Activated CD4-positive, alpha-beta T cell treated with anti-CD3 and anti-CD28 coated beads, Interleukin-2, amount 50 U/mL, for 4 hours (primary cell): ENCODE data around the gene C1orf198.
"Not testable (repeated sequence)": the region's sequence is repeated elsewhere in the genome, so short reads cannot be mapped to it uniquely, and the experiment has no call there.

Experiments used
- DNase-seq, 2 experiments: peaks; one replicate each; pipeline ENCODE4 v3.0.0-alpha.2; 2020

The C1orf198 gene

DNA sequence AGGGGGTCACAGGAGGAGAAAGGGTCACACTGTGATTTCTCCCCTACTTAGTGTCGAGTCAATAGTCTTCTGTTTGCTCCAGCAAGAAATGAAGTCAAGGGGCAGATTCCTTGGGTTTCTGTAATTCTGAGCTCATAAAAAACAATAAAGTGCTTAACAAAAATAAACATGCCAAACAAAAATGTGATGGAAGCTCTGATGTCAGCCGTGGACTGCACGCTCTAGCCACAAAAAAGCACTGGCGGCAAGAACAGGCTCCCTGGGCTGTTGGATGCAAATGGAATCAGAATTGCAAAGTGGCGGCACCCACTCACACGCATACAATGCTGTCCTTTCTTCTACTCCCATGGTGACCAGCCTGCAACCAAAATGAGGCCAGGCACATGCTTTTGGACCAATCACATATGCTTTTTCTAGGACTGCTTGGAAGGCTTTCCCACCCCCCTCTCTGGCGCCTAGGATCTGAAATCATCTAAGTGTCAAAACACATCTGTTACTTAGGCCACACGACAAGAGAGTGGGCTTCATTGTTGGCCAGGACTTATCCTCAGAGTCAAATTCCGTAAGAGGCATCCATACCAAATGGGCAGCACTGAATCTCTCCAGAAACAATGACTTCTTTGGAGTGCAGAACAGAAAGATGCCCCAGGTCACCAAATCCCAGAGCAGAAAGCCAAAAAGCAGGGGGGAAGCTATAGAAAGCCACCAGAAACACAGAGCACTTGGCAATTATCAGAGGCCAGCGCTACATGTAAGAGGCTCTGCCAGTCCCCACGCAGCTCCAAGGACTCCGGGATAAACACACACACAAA, 9.2 kb downstream of the C1orf198 start:
- no peak for DNase-seq

DNA sequence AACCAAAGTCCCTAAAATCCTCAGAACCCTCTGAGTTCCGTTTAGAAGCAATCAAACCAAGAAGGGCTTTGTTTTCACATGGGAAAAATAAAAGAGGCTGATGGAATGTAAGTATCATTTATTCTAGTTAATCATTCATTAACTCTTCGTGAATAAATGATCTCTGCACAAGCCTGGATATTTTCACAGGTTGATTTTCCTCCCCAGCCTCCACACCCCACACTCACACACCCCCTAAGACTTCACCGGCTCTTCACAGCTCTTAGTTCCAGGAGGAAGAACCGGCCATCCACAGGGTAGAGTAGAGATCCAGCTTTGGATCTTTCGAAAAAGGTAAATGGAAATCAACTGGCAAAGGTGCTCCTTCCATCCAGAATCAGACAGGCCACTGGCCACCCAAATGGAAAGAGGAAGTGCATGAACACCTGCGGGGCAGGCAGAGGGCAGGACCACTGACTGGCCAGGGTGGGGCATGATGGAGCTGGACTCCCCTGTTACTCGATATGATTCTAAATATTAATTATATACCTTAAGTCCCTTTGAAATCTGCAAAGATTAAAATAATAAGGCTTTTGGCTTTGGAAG, 10.0 kb downstream of the C1orf198 start:
- no peak for DNase-seq

DNA sequence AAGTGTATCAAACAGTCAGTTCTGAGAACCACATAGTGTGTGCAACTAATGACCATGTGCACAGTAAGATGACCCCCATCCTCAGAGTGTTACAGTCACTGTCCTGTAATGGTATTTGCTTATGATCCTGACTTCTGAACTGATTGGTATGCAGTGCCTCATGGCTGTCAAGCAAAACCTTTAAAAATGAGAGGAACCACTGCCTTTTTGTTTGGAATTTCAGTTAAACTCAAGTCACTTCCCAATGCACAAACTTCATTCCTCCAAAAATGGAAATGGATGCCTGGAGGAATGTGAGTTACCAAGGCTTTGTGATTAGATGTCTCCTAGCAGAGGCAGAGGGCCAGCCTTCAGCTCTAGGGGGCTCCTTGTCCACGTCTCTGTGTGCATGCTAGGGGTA, 10.5 kb downstream of the C1orf198 start:
- DNase-seq, result no peak

DNA sequence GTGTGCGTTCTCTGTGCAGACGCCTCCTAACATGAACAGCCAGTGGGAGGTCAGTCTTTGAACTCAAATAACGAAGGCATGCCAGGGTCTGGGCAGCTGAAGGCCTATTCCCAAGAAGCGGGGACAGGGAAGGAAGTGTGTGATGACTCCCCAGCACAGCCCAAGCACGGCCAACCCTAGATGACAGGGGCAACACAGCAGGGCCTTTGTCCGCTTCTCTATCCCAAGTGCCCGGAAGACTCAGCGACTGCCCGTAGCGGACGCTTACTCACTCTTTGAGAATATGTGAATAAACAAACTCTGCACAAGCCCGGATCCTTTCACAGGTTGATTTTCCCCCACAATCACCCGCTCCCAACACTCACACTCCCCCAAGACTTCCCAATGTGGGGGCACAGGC, 11.2 kb downstream of the C1orf198 start:
- no peak for DNase-seq

DNA sequence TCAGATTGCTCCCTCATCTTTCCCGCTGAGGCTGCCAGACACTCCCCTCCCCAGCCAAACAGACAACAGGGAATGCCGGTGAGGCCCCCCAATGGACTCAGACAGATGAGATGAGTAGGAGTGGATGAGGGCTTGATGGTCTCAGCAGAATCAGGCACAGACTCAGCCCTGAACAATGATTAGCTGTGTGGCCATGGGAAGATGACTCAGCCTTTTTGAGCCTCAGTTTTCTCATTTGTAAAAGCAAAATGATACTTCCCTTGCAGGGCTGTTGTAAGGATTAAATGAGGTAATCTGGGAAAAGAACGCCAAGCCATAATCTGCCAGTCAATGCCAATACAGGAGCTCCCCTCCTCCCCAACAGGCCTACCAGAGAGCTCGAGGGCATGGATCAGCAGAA, 12.4 kb downstream of the C1orf198 start:
- no peak for DNase-seq

DNA sequence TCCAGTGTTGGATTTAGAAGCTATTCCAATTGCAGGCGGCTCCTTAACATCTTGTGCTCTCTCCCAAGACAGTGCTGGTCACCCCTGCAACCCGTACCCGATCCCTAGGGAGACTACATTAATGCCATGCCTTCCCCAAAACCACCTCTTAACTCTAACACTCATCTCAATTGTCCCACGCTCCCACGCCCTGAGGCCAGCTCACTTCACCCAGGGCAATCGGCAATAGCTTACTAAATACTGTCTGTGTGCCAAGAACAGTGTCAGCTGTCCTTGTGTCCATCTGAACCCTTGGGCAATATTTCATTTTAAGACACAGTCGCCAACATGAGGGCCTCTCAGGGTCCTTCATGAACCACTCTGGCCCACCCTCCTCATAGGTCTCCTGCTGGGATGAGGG, 13.9 kb downstream of the C1orf198 start:
- DNase-seq, result no peak

DNA sequence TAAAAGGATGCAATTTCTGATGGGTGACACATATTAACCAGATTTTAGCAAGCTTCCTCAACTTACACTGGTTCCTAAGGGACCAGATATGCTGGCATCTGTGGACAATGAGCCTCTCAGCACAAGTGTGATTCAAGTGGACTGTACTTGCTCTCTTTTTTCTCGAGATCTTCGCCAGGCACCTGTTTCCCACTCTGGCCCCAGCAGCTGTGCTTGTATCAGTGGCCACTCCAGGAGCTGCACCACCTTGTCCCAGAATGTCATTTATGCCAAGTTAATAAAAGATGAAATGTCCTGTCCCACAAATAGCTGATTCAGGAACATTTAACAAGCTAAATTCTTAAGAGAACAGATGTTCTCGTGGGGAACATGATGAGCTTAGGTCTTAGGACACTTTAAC, 14.6 kb downstream of the C1orf198 start:
- DNase-seq, result no peak

DNA sequence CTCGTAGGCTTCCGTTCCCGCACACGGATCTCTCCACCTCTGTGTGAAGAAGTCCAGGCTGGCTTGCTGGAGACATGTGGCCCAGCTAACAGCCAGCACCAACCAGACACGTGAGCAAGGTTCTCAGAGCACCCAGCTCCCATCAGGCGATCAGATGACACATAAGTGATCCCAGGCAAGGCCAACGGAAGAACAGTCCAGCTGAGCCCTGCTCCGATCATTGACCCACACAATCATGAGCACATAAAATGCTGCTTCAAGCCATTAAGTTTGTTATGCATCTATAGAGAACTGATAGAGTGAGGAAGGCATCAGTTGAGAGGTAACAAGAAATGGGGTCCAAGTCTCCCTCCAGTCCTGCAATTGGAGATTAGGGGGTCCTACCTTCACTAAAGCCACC, 15.4 kb downstream of the C1orf198 start:
- no peak for DNase-seq

DNA sequence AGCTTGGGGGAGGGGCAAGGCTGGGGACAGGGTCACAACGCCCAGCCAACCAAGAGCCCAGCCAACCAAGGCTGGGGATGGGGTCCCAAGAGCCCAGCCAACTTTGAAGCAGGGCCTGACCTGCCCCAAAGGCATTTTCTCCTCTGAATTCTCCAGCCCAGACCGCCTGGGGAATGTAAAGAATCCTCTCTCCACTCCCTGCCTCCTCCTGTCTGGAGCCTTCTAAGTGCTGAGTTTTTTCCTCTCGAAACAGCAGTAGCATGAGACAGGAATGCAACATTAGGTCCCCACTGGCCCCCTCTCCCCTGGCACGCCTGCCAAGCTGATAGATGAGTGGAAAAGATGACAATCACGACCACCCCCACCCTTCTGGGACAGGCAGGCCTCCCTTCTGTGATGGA, 17.0 kb downstream of the C1orf198 start:
- DNase-seq, result no peak

DNA sequence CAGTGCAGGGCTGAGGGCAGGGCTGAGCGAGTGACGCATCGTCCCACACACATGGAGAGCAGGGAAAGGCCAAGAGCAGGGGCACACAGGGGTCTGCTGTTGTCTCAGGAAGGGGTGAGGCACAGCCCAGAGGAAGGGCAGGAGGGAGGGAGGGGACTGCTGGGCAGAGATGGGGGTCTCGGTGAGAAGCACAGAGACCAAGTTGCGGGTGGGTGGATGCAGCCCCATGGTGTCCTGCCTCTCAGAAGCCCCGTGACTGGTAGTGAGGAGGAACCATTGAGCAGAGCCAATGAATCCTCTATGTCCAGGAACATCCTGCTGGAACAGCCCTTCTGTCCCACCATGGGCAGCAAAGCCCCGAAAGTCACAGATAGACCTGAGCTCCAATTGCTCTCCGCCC, 17.8 kb downstream of the C1orf198 start:
- DNase-seq, result no peak

DNA sequence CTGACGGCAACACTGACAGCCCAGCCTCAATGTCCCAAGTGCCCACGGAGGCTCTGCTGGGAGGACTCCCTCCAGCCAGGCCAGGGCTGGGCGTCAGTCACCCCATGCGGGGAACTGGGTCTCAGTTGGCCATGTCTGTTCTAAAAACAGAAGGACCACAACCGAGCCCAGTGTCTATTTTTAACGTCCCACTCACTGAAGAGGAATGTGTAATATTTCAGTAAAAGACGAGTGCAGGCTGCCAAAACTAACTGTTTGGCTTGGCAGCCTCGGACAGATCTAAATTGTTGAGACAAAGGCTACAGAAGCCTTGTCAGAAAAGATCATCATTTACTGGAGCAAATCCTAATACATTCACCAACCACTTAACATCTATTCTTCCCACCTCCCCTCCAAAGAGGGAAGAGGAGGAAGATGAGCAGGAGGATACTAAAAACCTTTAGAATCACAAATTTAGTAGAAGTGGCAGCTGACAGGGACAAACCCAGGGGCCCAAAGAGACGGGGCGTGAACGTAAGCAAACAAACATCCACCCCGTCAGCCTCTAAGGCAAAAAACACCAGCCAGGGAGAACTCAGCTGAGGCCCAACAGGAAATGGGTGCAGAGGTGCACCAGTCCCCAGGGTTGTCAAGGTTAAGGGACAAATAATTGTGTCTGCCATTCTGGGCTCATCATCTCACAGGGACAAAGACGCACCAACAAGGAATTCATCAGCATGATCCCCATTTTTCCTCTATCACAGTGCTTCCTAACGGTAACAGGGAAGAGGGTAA, 18.7 kb downstream of the C1orf198 start:
- no peak for DNase-seq

DNA sequence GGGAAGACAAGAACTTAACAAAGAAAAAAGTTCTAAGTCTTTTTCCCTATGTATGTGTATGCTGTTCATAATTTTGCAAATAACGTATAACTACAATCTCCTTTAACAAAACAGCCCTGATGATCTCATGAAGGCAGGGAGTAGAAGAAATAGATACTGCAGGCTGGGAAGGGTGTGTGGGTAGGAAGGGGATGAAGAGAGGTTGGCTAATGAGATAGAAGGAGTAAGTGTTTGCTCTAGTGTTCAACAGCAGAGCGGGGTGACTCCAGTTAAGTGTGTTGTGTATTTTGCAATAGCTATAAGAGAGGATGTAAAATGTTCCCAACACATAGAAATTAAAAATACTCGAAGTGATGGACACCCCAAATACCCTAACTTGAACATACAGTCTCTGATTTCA, 20.1 kb downstream of the C1orf198 start:
- DNase-seq, result no peak

DNA sequence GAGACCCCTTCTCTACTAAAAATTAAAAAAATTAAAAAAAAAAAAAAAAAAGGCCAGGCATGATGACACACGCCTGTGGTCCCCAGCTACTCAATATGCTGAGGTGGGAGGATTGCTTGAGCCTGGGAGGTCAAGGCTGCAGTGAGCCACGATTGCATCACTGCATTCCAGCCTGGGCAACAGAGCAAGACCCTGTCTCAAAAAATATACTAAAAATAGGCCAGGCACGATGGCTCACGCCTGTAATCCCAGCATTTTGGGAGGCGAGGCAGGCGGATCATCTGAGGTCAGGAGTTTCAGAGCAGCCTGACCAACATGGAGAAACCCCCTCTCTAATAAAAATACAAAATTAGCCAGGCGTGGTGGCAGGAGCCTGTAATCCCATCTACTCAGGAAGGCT, 23.1 kb downstream of the C1orf198 start:
- DNase-seq, result not testable (repeated sequence)

DNA sequence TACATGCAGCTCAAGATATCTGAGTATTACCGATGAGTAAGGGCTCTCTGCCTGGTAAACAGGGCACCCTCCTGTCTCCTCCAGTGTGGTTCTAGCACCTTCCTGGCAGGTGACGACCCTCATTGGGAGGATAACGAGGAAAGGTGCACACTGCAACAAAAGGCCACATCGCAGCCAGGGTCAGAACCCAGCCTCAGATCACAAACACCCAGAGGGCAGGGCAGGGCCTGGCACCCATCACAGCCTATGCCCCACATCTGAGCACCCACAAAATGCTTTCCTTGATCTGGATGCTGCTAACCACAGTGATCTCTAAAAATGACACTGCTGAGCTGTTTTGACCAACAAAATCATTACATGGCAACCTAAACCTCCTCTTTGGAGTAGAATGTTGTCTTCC, 23.8 kb downstream of the C1orf198 start:
- no peak for DNase-seq

DNA sequence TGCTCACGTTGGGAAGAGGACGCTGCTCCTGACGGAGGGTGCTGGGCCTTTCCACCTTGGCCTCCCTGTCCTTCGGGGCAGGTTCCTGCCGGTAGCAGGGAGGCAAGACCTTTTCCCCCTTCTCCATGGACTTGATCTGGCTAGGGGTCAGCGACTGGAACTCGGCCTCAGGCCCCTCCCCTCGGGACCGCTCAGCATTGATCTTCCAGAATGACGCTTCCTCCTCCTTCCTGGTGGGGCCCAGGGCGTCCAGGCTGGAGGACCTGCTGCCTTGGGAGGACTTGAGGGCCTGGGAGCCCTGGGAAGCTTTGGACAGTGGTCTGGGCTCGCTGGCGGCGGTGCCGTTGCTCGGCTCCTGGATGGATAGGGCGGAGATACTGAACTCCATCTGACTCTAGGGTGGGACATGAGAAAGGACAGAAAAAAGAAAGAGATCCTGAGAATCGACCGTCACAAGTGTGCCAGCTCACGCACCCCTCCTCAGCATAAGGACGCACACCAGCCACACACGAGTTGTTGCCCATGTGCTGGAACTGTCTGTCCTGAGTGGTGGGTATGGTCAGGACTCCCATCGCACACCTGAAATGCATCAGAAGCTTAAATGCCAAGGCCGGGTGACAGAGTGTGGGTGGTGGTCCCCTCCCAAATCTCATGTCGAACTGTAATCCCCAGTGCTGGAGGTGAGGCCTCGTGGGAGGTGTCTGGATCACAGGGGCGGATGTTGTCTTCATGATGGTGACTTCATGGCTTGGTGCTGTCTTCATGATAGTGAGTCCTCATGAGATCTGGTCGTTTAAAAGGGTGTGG, 24.6 kb downstream of the C1orf198 start:
- DNase-seq, result no peak

DNA sequence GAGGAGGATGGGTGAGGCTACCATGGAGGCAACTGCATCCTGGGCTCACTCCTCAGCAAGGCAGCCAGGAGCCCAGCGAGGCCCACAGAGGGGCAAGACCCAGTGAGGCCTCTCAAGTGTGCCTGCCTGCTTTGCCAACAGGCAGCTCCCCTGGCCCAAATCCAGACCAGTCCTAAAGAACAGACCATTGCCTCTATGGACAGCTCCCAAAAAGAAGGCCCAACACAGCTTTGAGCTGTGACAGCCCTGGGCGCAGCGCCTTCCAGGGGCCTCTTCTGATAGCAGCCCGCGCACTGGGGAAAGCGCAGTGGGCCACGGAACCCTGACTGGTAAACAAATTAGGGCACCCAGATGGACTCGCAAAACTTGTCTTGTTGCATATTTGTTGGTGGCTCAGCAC, 25.5 kb downstream of the C1orf198 start:
- no peak for DNase-seq

DNA sequence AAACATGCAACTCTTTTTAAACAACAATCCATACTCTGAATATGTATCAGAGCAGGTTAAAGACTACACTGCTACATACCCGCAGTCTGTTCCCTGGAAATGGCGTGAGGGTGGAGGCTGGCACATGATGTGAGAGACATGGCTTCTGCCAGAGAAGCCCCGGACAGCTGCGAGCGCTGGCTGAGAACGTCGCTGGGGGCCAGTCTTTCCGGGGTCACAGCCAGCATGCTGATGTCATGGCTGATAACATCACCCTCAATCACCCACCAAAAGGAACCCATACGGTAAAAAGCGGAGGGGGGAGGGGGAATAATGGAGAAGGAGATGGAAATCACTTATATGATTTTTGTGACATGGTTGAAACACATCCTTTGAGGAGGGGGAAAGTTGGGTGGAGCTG, 29.1 kb downstream of the C1orf198 start:
- no peak for DNase-seq

DNA sequence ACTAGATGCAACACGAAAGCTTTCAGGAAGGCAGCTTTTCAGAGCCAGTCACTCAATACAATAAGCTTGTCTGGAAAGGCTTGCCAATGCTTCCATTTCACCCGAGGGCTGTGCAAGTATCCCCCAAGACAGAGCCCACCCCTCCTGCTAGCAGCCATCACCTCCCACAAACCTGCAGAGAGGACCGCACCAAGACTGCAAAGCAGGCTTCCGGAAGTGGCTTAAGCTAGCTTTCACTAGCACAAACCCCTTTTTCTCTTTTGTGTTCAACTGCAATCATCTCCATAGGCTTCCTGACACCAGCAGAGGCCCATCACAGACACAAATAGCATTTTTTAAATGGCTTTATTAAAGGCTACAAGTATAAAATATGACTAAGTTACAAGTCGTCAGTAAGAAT, 31.5 kb downstream of the C1orf198 start:
- DNase-seq, result no peak

DNA sequence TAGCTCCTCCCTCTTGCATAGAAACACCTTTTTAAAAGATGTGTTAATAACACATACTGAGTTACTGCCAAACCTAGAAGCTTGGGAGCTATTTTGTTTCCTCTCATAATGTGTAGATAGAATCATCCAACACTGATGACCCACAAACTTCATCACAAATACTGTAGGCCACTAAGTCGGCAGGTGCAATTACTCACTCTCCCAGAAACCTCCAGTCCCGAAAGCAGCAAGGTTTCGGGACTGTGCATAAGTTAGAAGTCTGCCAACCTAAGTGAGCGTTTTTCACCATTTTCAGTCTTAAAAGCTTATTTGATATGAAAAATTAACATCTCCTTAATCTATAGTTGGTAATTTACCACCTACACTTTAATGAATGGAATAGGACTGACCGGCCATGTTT, 32.0 kb downstream of the C1orf198 start:
- no peak for DNase-seq

DNA sequence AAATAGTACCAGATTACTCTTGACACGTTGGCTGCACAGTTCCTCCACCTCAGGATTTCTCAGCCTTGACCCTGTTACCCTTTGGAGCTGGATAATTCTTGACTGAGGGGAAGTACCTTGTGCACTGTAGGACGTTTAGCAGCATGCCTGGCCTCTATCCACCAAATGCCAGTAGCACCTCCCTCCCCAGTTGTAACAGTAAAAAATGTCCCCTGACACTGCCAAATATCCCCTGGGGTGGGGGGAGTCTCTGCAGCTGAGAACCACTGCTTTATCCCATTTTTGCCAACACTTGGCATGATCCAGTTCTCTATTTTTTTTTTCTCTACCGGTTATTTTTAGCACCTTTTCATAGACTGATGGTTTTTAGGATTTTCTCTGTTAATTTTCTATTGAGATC, 34.0 kb downstream of the C1orf198 start:
- no peak for DNase-seq

DNA sequence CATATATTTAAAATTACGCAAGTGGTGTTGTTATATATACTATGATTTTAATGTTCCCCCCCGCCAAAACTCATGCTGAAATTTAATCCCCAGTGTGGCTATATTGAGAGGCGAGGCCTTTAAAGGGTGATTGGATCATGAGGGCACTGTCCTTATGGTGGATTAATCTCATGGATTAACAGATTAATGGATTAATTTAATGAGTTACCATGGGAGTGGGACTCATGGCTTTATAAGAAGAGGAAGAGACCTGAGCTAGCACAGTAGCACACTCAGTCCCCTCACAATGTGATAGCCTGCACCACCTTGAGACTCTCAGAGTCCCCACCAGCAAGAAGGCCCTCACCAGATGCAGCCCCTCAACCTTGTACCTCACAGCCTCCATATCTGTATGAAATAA, 34.8 kb downstream of the C1orf198 start:
- DNase-seq, result no peak

DNA sequence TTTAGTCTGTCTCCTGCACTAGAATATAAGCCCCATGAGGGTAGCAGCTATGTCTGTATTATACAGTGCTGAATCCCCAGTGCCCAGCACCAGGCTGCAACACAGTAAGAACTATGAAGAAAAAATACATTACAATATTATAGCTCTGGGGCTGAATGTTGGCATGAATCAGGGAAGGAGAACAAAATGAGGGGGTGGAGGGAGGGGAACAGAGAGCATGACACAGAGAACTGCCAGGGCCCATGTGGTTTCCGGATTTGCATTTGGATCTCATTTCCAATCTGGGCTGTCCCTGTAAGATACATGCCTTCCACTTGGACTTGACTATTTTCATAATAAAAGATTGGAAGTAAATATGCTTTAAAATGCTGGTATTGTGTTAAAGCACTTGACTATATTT, 35.8 kb downstream of the C1orf198 start:
- no peak for DNase-seq

DNA sequence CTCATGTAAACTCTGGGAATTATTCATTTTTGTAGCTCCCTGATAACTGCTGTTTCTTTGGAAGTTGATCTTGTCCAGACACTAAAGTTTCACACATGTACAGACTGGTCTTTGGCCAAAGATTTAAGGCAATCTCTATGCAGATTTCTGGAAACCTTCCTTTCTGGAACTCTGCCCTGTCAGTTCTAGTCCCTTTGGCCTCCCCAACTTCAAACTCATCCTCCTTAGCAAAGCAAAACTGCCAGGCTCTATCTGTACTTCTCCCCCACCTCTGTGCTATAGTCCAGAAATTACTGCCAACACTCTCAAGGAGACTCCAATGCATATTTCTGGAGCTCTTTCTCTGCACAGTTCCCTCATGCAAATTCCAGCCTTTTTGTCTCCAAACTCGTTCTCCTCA, 36.5 kb downstream of the C1orf198 start:
- DNase-seq, result no peak
